Mesothelial cell of epicardium (in vitro differentiated cells): ENCODE results near the gene TMPRSS5. TPM values are rescaled to one million over a fixed set of nuclear protein-coding genes. Genes with fewer than 3 reads are reported as not detected.
"Not testable (repeated sequence)": the region's sequence is repeated elsewhere in the genome, so short reads cannot be mapped to it uniquely, and the experiment has no call there.

Experiments
- DNase-seq, 2 experiments: peaks; one replicate each; pipeline ENCODE4 v3.0.0; 2021; ENCODE audit warnings: low spot score in 2 of 2; ENCODE audit not compliant: unreplicated experiment in 2 of 2
- H3K27ac Mint-ChIP-seq: 2 replicates; pipeline ENCODE4 v1.8.0; 2021; ENCODE audit warnings: mixed read lengths
- H3K27me3 Mint-ChIP-seq: 2 replicates; pipeline ENCODE4 v1.8.0; 2021; ENCODE audit warnings: low read depth, mixed read lengths
- H3K36me3 Mint-ChIP-seq: 2 replicates; pipeline ENCODE4 v1.8.0; 2021; ENCODE audit warnings: mixed read lengths
- H3K4me1 Mint-ChIP-seq: 2 replicates; pipeline ENCODE4 v1.8.0; 2021; ENCODE audit warnings: mixed read lengths
- H3K4me3 Mint-ChIP-seq: 2 replicates; pipeline ENCODE4 v1.8.0; 2021; ENCODE audit warnings: mild to moderate bottlenecking, moderate library complexity, mixed read lengths
- H3K9me3 Mint-ChIP-seq: 2 replicates; pipeline ENCODE4 v1.8.0; 2021; ENCODE audit warnings: mixed read lengths
- total RNA-seq: library from RNA; stranded (reverse); gene quantifications from 3 replicates; pipeline ENCODE4 v1.2.1, GENCODE V29; 2021
- TF ChIP-seq, protein P1 (sequence below): fragments of 200-600 bp; sonication (generic); IDR thresholded peaks from one replicate; pipeline ENCODE4 v1.5.0; 2021; ENCODE audit warnings: antibody characterized with exemption; ENCODE audit not compliant: unreplicated experiment

TMPRSS5 gene
- total RNA-seq, 1 donor from 2014 or later = 3.5 TPM

DNA sequence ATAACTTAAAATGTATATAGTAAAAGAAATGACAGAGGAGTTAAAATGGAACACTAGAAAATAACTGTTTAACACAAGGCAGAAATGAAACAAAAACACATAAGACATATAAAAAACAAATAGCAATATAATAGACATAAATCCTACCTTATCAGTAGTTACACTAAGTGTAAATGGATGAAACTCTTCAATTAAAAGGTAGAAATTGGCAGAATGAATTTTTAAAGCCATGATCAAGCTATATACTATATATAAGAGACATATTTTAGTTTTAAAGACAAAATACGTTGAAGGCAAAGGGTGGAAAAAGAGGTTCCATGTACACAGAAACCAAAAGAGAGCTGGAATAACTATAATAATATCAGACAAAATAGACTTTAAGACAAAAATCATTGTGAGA lies 4.9 kb upstream of the TMPRSS5 start:
- TF ChIP-seq, protein P1, sequence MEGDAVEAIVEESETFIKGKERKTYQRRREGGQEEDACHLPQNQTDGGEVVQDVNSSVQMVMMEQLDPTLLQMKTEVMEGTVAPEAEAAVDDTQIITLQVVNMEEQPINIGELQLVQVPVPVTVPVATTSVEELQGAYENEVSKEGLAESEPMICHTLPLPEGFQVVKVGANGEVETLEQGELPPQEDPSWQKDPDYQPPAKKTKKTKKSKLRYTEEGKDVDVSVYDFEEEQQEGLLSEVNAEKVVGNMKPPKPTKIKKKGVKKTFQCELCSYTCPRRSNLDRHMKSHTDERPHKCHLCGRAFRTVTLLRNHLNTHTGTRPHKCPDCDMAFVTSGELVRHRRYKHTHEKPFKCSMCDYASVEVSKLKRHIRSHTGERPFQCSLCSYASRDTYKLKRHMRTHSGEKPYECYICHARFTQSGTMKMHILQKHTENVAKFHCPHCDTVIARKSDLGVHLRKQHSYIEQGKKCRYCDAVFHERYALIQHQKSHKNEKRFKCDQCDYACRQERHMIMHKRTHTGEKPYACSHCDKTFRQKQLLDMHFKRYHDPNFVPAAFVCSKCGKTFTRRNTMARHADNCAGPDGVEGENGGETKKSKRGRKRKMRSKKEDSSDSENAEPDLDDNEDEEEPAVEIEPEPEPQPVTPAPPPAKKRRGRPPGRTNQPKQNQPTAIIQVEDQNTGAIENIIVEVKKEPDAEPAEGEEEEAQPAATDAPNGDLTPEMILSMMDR = no peak

DNA sequence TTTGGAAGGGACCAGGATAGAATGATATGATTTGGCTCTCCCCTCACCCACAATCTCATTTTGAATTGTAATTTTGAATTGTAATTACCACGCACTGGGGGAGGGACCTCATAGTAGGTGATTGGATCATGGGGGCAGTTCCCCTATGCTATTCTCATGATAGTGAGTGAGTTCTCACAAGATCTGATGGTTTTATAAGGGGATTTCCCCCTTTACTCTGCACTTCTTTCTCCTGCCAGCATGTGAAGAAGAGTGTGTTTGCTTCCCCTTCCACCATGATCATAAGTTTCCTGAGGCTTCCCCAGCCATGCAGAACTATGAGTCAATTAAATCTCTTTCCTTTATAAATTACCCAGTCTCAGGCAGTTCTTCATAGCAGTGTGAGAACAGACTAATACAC lies 2.6 kb downstream of the TMPRSS5 start:
- not testable (repeated sequence) for H3K4me1 Mint-ChIP-seq, H3K27ac Mint-ChIP-seq, H3K4me3 Mint-ChIP-seq, H3K27me3 Mint-ChIP-seq, DNase-seq
- Mint-ChIP-seq H3K36me3 (peaks cover 10% of the 10 kb centered on the region), H3K9me3 (peaks cover 16% of the 10 kb centered on the region)

More for the DNA sequence above, 4.9 kb upstream of the TMPRSS5 start:
- no peak overlapping the region for H3K27ac Mint-ChIP-seq
- no peak overlapping the region for H3K4me3 Mint-ChIP-seq
- H3K27me3 Mint-ChIP-seq = no peaks in the 10 kb centered on the region
- peaks cover 46% of the 10 kb centered on the region for H3K9me3 Mint-ChIP-seq
- H3K36me3 Mint-ChIP-seq = peaks cover 28% of the 10 kb centered on the region
- no peak for DNase-seq
- no peaks in the 10 kb centered on the region for H3K4me1 Mint-ChIP-seq

DNA sequence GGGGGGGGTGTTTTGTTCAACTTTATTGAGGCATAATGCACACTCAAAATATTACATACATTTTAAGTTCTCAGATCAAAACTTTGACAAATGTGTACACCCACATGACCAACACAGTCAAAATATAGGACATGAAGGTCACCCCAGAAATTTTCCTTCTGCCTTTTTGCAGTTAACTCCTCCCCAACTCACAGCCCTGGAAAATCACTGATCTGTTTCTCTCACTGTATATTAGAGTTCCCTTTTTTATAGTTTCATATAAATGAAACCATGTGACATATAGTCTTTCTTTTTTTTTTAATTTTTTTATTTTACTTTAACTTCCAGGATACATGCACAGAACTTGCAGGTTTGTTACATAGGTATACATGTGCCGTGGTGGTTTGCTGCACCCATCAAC lies 4.6 kb downstream of the TMPRSS5 start:
- TF ChIP-seq, protein P1 = no peak
- no peak for DNase-seq
- Mint-ChIP-seq H3K36me3 (peaks cover 2% of the 10 kb centered on the region), H3K27ac (no peak overlapping the region), H3K4me3 (no peak overlapping the region), H3K27me3 (no peaks in the 10 kb centered on the region), H3K9me3 (peaks cover 4% of the 10 kb centered on the region), H3K4me1 (no peaks in the 10 kb centered on the region)

DNA sequence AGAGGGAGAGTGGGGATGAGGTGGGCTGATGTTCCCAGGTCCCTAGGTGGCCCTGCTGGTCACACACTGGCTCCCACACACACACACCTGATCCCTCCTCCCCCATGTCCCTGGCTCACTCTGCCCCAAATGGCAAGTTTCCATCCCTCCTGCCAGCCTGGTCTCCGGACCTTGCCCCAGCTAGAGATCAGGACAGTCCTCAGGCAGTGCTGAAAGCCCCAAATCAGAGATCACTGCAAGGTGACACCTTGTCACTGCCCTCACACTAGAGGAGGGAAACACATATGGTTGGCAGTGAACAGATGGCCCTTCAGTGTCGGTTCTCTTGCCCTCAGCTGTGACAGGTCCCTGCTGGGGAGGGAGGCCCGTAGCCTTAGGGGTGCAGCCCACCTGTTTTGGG lies 7.6 kb downstream of the TMPRSS5 start:
- TF ChIP-seq, protein P1 = no peak
- Mint-ChIP-seq H3K4me1 (no peaks in the 10 kb centered on the region), H3K36me3 (peaks cover 4% of the 10 kb centered on the region), H3K27ac (no peak overlapping the region), H3K27me3 (no peaks in the 10 kb centered on the region), H3K4me3 (no peak overlapping the region), H3K9me3 (peaks cover 4% of the 10 kb centered on the region)
- no peak for DNase-seq

DNA sequence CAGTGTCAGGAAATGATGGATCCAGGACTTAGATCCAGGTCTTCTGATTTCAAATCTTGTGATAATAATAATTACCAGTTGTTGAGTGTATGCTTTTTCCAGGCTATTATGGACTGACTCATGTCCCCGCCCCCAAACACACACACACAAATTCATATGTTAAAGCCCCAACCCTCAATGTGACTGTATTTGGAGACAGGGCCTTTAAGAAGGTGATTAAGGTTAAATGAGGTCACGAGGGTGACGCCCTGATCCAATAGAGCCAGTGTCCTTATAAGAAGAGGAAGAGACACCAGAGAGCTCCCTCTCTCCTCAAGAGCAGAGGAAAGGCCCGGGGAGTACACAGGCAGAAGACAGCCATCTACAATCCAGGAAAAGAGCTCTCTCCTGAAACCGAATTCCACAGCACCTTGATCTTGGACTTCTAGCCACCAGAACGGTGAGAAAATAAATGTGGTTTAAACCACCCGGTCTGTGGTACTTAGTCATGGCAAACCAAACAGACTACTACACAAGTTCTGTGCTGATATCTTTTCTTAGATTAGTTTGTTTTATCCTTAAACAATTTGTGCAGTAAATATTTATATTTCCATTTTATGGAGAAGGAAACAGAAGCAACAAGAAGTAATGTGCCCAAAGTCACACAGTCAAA lies 8.2 kb downstream of the TMPRSS5 start:
- TF ChIP-seq, protein P1 = no peak
- Mint-ChIP-seq H3K27me3 (no peaks in the 10 kb centered on the region), H3K9me3 (peaks cover 4% of the 10 kb centered on the region), H3K4me1 (no peaks in the 10 kb centered on the region), H3K36me3 (peaks cover 4% of the 10 kb centered on the region), H3K27ac (no peak overlapping the region), H3K4me3 (no peak overlapping the region)
- DNase-seq = no peak

DNA sequence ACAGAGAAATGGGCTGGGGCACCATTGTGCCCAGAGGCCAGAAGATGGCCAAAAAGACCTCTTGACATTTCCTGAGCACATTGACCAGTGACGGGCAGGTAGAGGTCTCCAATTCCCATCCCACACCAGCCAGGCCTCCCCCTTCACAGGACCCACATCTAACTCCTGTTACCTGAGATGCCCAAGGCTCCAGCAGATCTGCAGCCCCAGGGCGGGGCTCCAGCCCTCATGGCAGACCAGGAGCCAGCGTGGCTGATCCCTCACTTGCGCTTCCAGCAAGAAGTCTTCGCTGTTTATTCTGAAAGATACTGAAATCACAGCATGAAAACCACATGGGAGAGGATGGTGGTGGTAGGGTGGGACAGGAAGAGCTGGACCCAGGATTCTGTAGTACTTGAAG lies 9.0 kb downstream of the TMPRSS5 start:
- Mint-ChIP-seq H3K36me3 (peaks cover 2% of the 10 kb centered on the region), H3K27me3 (no peaks in the 10 kb centered on the region), H3K9me3 (peaks cover 1% of the 10 kb centered on the region), H3K4me1 (no peaks in the 10 kb centered on the region), H3K27ac (no peak overlapping the region), H3K4me3 (no peak overlapping the region)
- TF ChIP-seq, protein P1 = no peak
- DNase-seq = no peak
